ENCODE data around the gene TRA2A.
"Not testable (repeated sequence)": the region's sequence is repeated elsewhere in the genome, so short reads cannot be mapped to it uniquely, and the experiment has no call there.

TRA2A gene

DNA sequence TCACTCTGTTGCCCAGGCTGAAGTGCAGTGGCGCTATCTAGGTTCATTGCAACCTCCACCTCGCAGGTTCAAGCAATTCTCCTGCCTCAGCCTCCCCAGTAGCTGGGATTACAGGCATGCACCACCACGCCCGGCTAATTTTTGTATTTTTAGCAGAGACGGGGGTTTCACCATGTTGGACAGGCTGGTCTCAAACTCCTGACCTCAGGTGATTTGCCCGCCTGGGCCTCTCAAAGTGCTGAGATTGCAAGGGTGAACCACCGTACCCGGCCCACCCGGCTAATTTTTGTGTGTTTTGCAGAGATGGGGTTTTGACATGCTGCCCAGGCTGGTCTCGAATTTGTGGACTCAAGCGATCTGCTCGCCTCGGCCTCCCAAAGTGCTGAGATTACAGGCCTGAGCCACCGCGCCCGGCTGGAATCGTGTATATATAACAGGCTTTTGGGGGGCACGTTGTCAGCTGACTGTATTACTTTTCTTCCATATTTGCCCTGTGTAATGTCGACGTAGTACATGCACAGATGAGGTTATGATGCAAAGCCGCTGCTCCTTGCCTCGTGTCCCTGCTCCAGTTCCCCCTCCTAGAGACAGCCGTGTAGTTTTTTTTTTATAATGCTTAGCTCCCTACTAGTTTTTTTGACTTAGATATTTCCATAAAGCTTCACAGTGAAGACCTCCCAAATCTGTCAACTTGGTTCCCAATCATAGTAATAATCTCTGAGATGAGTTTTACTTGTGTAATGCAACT, 883 bp upstream of the TRA2A start:
- peak overlapping the region; percentile 100; the same call in 1 of the 2 replicates for H3K9ac ChIP-seq (ENCODE audit: low read depth, low read length)
- H3K4me1 ChIP-seq (ENCODE audit: insufficient read depth, low read length) = peaks cover 27% of the 10 kb centered on the region
- H3K27me3 ChIP-seq (ENCODE audit: insufficient read depth, low read length) = no peaks in the 10 kb centered on the region
- peaks cover 3% of the 10 kb centered on the region; the same call in 1 of the 2 replicates for H3K36me3 ChIP-seq (ENCODE audit: insufficient read depth, low read length)
- H3K27ac ChIP-seq (ENCODE audit: low read depth, low read length) = peak overlapping the region; percentile 89; the same call in 1 of the 2 replicates
- peak overlapping the region; percentile 98; the same call in 1 of the 2 replicates for H3K4me3 ChIP-seq (ENCODE audit: low read length)
- 91% methylated on average over 23 of the region's 23 CpGs for WGBS
- no peaks in the 10 kb centered on the region for H3K9me3 ChIP-seq (ENCODE audit: insufficient read depth, low read depth, low read length)

DNA sequence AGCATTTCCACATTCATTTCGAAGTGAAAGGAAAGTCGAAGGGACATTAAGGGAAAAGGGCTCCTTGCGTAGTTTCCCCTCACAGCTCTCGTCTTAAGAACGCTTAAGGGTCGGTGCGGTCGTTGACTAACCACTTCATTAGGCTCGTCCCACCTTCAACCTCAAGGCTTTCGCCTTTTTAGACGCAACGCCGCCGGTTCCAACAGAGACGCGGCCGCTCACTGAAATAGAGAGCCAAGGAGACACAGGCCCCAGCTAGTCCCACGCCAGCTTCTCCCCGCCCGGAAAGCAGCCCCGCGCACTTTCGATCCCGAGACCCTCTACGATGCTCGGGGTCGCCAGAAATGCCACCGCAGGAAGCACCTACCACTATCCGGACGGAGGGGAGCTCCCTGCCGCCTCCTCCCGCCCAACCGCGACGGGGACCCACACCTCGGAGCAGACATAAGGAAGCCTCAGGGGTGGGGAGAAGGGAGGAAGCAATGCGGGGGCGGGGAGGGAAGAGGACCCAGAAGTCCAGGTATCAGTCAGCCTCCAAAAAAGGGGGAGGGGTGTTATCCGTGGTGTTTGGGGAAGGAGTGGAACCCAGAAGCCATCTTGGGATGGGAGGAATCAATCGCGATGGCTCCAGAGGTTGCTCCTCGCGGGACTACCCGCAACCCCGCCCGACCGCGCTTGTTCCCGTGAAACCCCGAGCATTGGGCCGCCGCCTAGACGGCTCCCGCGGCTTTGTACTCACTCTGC, 559 bp downstream of the TRA2A start:
- peaks cover 40% of the 10 kb centered on the region for H3K4me1 ChIP-seq (ENCODE audit: insufficient read depth, low read length)

DNA sequence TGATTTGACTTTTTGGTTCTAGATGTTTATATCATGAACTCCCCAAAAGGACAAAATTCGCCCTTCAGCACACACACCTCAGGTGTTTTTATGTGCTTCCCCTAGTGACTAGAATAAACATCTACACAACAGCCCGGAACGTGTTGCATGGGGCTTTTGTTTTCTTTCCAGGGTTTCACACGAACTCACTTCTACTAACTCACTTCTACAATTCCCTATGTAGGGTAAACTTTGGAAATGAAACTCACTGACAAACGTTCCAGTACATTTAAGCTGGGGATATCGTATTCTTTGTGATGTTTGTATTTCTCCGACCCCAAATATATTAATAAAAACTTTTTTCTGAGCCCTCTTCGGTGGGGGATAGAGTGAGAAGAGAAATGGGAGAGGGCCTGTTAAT, 1.4 kb downstream of the TRA2A start:
- peaks cover 45% of the 10 kb centered on the region for H3K4me1 ChIP-seq (ENCODE audit: insufficient read depth, low read length)

More for the DNA sequence above, 559 bp downstream of the TRA2A start:
- no peaks in the 10 kb centered on the region for H3K9me3 ChIP-seq (ENCODE audit: insufficient read depth, low read depth, low read length)
- H3K4me3 ChIP-seq (ENCODE audit: low read length) = peak overlapping the region; percentile 98
- peaks cover 8% of the 10 kb centered on the region; the same call in 1 of the 2 replicates for H3K36me3 ChIP-seq (ENCODE audit: insufficient read depth, low read length)
- under 1% methylated on average over 55 of the region's 55 CpGs for WGBS
- H3K9ac ChIP-seq (ENCODE audit: low read depth, low read length) = peak overlapping the region; percentile 100
- peak overlapping the region; percentile 98 for H3K27ac ChIP-seq (ENCODE audit: low read depth, low read length)
- H3K27me3 ChIP-seq (ENCODE audit: insufficient read depth, low read length) = no peaks in the 10 kb centered on the region

DNA sequence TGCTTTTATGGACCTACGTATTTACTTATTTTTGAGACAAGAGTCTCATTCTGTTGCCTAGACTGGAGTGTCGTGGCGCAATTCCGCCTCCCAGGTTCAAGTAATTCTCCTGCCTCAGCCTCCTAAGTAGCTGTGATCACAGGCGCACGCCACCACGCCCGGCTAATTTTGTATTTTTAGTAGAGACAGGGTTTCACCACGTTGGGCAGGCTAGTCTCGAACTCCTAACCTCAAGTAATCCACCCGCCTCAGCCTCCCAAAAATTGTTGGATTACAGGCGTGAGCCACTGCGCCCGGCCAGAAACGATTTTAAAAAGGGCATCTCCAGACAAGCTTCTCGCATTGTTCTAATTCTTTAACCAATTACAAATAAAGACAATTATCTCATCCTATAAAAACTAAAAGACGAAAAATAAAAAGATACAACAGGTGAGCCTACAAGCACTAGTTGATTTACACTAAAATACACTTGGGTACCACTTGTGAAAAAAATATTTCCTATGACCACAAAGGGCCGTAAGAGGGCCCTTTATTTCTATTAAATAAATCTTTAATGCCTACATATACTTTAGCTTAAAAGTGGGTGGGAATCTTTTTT, 2.4 kb downstream of the TRA2A start:
- Histone ChIP-seq H3K4me1 (ENCODE audit: insufficient read depth, low read length) (peaks cover 45% of the 10 kb centered on the region), H3K27me3 (ENCODE audit: insufficient read depth, low read length) (no peaks in the 10 kb centered on the region), H3K27ac (ENCODE audit: low read depth, low read length) (no peak overlapping the region), H3K9me3 (ENCODE audit: insufficient read depth, low read depth, low read length) (no peaks in the 10 kb centered on the region), H3K4me3 (ENCODE audit: low read length) (peak overlapping the region; percentile 98), H3K36me3 (ENCODE audit: insufficient read depth, low read length) (peaks cover 14% of the 10 kb centered on the region; the same call in 1 of the 2 replicates), H3K9ac (ENCODE audit: low read depth, low read length) (peak overlapping the region; percentile 100; the same call in 1 of the 2 replicates)
- WGBS = 73% methylated on average over 18 of the region's 18 CpGs

More for the DNA sequence above, 1.4 kb downstream of the TRA2A start:
- Histone ChIP-seq H3K9me3 (ENCODE audit: insufficient read depth, low read depth, low read length) (no peaks in the 10 kb centered on the region), H3K9ac (ENCODE audit: low read depth, low read length) (peak overlapping the region; percentile 100), H3K27me3 (ENCODE audit: insufficient read depth, low read length) (no peaks in the 10 kb centered on the region), H3K27ac (ENCODE audit: low read depth, low read length) (peak overlapping the region; percentile 43; the same call in 1 of the 2 replicates), H3K36me3 (ENCODE audit: insufficient read depth, low read length) (peaks cover 14% of the 10 kb centered on the region; the same call in 1 of the 2 replicates), H3K4me3 (ENCODE audit: low read length) (peak overlapping the region; percentile 98)
- under 1% methylated on average over 4 of the region's 8 CpGs for WGBS

DNA sequence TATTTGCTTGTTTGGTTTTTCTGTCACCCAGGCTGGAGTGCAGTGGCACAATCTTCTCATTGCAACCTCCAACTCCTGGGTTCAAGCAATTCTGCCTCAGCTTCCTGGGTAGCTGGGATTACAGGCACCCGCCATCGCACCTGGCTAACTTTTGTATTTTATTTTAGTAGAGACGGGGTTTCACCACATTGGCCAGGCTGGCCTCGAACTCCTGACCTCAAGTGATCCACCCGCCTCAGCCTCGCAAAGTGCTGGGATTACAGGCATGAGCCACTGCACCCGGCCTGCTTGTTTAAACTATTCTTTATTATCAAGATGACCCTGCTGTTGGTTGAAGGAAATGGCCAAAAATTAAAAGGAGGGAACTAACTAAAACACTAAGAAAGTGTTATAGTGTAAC, 6.2 kb downstream of the TRA2A start:
- H3K27ac ChIP-seq (ENCODE audit: low read depth, low read length); H3K4me3 ChIP-seq (ENCODE audit: low read length); H3K9ac ChIP-seq (ENCODE audit: low read depth, low read length); H3K27me3 ChIP-seq (ENCODE audit: insufficient read depth, low read length); H3K9me3 ChIP-seq (ENCODE audit: insufficient read depth, low read depth, low read length): not testable (repeated sequence)
- Histone ChIP-seq H3K4me1 (ENCODE audit: insufficient read depth, low read length) (peaks cover 39% of the 10 kb centered on the region), H3K36me3 (ENCODE audit: insufficient read depth, low read length) (peaks cover 36% of the 10 kb centered on the region)
- WGBS = 90% methylated on average over 7 of the region's 7 CpGs

DNA sequence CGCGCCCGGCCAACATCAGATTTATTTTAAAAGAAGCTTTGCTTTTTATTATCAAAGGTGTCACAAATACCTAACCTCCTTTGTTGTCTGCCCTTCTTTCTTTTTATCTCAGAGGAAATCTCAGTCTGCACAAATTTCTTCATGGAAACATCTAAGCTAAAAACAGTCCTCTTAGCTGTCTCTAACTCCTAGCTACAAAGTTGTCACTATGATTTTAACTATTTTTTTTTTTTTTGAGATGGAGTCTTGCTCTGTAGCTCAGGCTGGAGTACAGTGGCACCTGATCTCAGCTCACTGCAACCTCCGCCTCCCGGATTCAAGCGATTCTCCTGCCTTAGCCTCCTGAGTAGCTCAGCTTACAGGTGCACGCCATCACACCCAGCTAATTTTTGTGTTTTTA, 7.3 kb downstream of the TRA2A start:
- Histone ChIP-seq H3K4me3 (ENCODE audit: low read length) (no peak overlapping the region), H3K27ac (ENCODE audit: low read depth, low read length) (no peak overlapping the region), H3K9ac (ENCODE audit: low read depth, low read length) (no peak overlapping the region), H3K9me3 (ENCODE audit: insufficient read depth, low read depth, low read length) (no peaks in the 10 kb centered on the region), H3K4me1 (ENCODE audit: insufficient read depth, low read length) (peaks cover 32% of the 10 kb centered on the region), H3K27me3 (ENCODE audit: insufficient read depth, low read length) (no peaks in the 10 kb centered on the region), H3K36me3 (ENCODE audit: insufficient read depth, low read length) (peaks cover 44% of the 10 kb centered on the region)
- 98% methylated on average over 7 of the region's 7 CpGs for WGBS

DNA sequence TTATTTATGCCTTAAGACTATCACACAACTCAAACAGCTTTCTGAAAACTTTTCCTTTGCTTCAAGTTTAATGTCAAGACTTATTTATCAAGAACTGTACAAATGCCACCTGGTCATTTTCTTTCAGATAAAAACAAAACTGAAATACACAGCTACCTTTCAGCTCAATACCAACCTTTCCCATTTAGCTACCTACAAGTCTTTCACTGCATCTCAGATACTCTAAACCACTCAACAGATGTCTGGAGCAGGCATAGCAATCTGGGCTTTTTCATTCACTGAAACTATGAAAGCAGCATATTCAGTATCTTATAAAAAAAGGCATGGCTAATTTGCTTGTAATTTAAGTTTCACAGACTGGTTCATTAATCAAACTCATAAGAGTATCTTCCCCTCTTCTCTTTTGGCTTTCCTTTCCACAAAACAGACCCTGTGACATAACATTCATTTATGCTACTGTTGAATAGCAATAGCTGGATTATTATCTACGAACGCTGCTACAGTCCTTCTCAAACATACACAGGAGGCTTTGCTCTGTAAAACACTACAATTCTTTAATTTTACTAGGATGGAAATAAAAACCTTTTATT, 8.2 kb downstream of the TRA2A start:
- no peak overlapping the region for H3K27ac ChIP-seq (ENCODE audit: low read depth, low read length)
- no peaks in the 10 kb centered on the region for H3K9me3 ChIP-seq (ENCODE audit: insufficient read depth, low read depth, low read length)
- WGBS = 80% methylated on average over 1 of the region's 2 CpGs
- H3K9ac ChIP-seq (ENCODE audit: low read depth, low read length) = no peak overlapping the region
- no peaks in the 10 kb centered on the region for H3K27me3 ChIP-seq (ENCODE audit: insufficient read depth, low read length)
- peaks cover 23% of the 10 kb centered on the region for H3K4me1 ChIP-seq (ENCODE audit: insufficient read depth, low read length)
- H3K4me3 ChIP-seq (ENCODE audit: low read length) = no peak overlapping the region
- peaks cover 53% of the 10 kb centered on the region for H3K36me3 ChIP-seq (ENCODE audit: insufficient read depth, low read length)

DNA sequence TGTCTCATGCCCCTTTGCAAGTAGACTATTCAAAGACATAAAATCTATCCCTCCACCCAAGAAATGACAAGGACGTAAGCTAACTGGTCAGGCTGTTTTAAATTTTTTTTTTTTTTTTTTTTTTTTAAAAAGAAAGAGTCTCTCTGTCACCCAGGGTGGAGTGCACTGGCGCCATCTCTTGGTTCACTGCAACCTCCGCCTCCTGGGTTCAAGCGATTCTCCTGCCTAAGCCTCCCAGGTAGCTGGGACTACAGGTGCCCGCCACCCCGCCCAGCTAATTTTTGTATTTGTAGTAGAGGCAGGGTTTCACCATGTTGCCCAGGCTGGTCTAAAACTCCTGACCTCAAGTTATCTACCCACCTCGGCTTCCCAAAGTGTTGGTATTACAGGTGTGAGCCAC, 11.2 kb downstream of the TRA2A start:
- no peaks in the 10 kb centered on the region for H3K4me1 ChIP-seq (ENCODE audit: insufficient read depth, low read length)

DNA sequence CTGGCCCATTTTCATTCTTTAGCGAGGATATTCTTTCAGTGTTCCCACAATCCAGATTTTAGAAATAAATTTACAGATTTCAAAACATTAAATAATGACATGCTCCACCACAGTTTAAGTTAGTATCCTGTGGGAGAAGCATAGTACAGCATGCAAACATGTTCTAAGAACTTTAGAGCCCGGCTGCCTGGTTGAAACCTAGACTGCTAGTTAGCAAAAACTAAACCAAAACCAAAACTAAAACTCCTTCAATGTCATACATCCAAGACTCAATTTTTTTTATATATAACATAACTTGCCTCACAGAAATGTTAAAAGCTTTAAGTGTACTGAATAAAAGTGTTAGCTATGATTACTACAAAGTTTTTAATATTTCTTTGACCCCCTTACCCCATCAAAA, 17.0 kb downstream of the TRA2A start:
- Histone ChIP-seq H3K27ac (ENCODE audit: low read depth, low read length) (no peak overlapping the region), H3K27me3 (ENCODE audit: insufficient read depth, low read length) (no peaks in the 10 kb centered on the region), H3K9me3 (ENCODE audit: insufficient read depth, low read depth, low read length) (no peaks in the 10 kb centered on the region), H3K36me3 (ENCODE audit: insufficient read depth, low read length) (peaks cover 94% of the 10 kb centered on the region), H3K4me3 (ENCODE audit: low read length) (no peak overlapping the region), H3K9ac (ENCODE audit: low read depth, low read length) (no peak overlapping the region), H3K4me1 (ENCODE audit: insufficient read depth, low read length) (no peaks in the 10 kb centered on the region)
- 100% methylated on average over 2 of the region's 2 CpGs for WGBS

More for the DNA sequence above, 11.2 kb downstream of the TRA2A start:
- 93% methylated on average over 7 of the region's 7 CpGs for WGBS
- Histone ChIP-seq H3K9me3 (ENCODE audit: insufficient read depth, low read depth, low read length) (no peaks in the 10 kb centered on the region), H3K9ac (ENCODE audit: low read depth, low read length) (no peak overlapping the region), H3K27me3 (ENCODE audit: insufficient read depth, low read length) (no peaks in the 10 kb centered on the region), H3K27ac (ENCODE audit: low read depth, low read length) (no peak overlapping the region), H3K36me3 (ENCODE audit: insufficient read depth, low read length) (peaks cover 71% of the 10 kb centered on the region), H3K4me3 (ENCODE audit: low read length) (no peak overlapping the region)

DNA sequence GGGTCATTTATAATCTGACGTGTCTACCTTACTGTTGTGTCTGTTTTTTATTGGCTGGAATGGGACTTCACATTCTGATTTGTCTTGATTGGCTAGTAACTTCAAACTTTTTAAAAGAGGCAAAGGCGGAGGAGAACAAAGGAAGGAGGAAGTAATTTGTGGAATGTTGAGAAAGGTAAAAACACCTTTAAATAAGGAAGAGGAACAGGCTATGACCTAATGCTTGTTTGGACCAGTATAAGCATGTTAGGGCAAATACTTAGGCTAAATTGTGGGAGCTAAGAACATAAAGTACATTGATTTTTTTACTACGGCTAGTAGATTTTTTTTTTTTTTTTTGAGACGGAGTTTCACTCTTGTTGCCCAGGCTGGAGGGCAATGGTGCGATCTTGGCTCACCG, 18.0 kb downstream of the TRA2A start:
- not testable (repeated sequence) for H3K4me1 ChIP-seq (ENCODE audit: insufficient read depth, low read length); H3K27ac ChIP-seq (ENCODE audit: low read depth, low read length); H3K9ac ChIP-seq (ENCODE audit: low read depth, low read length); H3K27me3 ChIP-seq (ENCODE audit: insufficient read depth, low read length); H3K9me3 ChIP-seq (ENCODE audit: insufficient read depth, low read depth, low read length); H3K4me3 ChIP-seq (ENCODE audit: low read length)
- WGBS = 96% methylated on average over 6 of the region's 6 CpGs
- peaks cover 94% of the 10 kb centered on the region for H3K36me3 ChIP-seq (ENCODE audit: insufficient read depth, low read length)

Measured in HUES64 (cell line).